SK-N-SH treated with all-trans-retinoic acid at 6 μM for 48 hours (cell line): Measurements from ENCODE around the gene ZNF333.

Source experiments
- ATAC-seq: fragments of 200-7000 bp; cut with Tn5 transposase; 3 replicates; pipeline ENCODE4 v1.9.1; 2020; ENCODE audit warnings: mild to moderate bottlenecking, moderate library complexity
- ARNTL ChIP-seq: fragments of 450-650 bp; formaldehyde crosslinking; IDR thresholded peaks from 2 replicates; pipeline ENCODE4 v1.5.0; 2020; ENCODE audit warnings: low read depth, mild to moderate bottlenecking, moderate library complexity, borderline replicate concordance
- BACH2 ChIP-seq: fragments of 250-450 bp; sonication (Bioruptor Pico); IDR thresholded peaks from 2 replicates; pipeline ENCODE4 v1.9.0; 2021; ENCODE audit warnings: mild to moderate bottlenecking, borderline replicate concordance
- ESRRG ChIP-seq: fragments of 250-450 bp; sonication (Bioruptor Pico); IDR thresholded peaks from 2 replicates; pipeline ENCODE4 v1.6.1; 2021; ENCODE audit warnings: mild to moderate bottlenecking
- GLIS3 ChIP-seq: fragments of 250-450 bp; sonication (Bioruptor Pico); IDR thresholded peaks from 2 replicates; pipeline ENCODE4 v1.5.0; 2020; ENCODE audit warnings: mild to moderate bottlenecking, moderate library complexity
- OSR1 ChIP-seq: fragments of 250-450 bp; sonication (Bioruptor Pico); IDR thresholded peaks from 2 replicates; pipeline ENCODE4 v1.8.0; 2022; ENCODE audit warnings: moderate library complexity, mild to moderate bottlenecking, inconsistent platforms
- PATZ1 ChIP-seq: fragments of 250-450 bp; sonication (Bioruptor Pico); IDR thresholded peaks from 2 replicates; pipeline ENCODE4 v1.8.0; 2020; ENCODE audit warnings: mild to moderate bottlenecking, moderate library complexity, borderline replicate concordance
- PPARA ChIP-seq: fragments of 250-450 bp; sonication (Bioruptor Pico); IDR thresholded peaks from 2 replicates; pipeline ENCODE4 v1.5.0; 2020; ENCODE audit warnings: mild to moderate bottlenecking, borderline replicate concordance
- RARB ChIP-seq: fragments of 250-450 bp; sonication (Bioruptor Pico); IDR thresholded peaks from 2 replicates; pipeline ENCODE4 v1.8.0; 2021; ENCODE audit warnings: mild to moderate bottlenecking, moderate library complexity
- SNAI2 ChIP-seq: fragments of 250-450 bp; sonication (Bioruptor Pico); IDR thresholded peaks from 2 replicates; pipeline ENCODE4 v1.5.0; 2020; ENCODE audit warnings: mild to moderate bottlenecking, moderate library complexity
- TCF4 ChIP-seq: fragments of 250-450 bp; sonication (Bioruptor Pico); IDR thresholded peaks from 2 replicates; pipeline ENCODE4 v1.8.0; 2021; ENCODE audit warnings: mild to moderate bottlenecking, moderate library complexity, borderline replicate concordance
- TOX ChIP-seq: fragments of 250-450 bp; sonication (Bioruptor Pico); IDR thresholded peaks from 2 replicates; pipeline ENCODE4 v1.8.0; 2021; ENCODE audit warnings: mild to moderate bottlenecking, moderate library complexity, borderline replicate concordance
- ZC3H10 ChIP-seq: fragments of 250-450 bp; sonication (Bioruptor Pico); IDR thresholded peaks from 2 replicates; pipeline ENCODE4 v1.5.1; 2021; ENCODE audit warnings: mild to moderate bottlenecking, moderate library complexity
- ZFP3 ChIP-seq: fragments of 250-450 bp; sonication (Bioruptor Pico); IDR thresholded peaks from 2 replicates; pipeline ENCODE4 v1.5.0; 2020; ENCODE audit warnings: mild to moderate bottlenecking, moderate library complexity
- ZFP30 ChIP-seq: fragments of 450-650 bp; formaldehyde crosslinking; IDR thresholded peaks from 2 replicates; pipeline ENCODE4 v1.5.0; 2022; ENCODE audit warnings: mild to moderate bottlenecking, moderate library complexity
- ZNF70 ChIP-seq: fragments of 450-650 bp; formaldehyde crosslinking; IDR thresholded peaks from 2 replicates; pipeline ENCODE4 v1.5.0; 2020; ENCODE audit warnings: mild to moderate bottlenecking, moderate library complexity
- ZNF8 ChIP-seq: fragments of 450-650 bp; formaldehyde crosslinking; IDR thresholded peaks from 2 replicates; pipeline ENCODE4 v1.5.0; 2020; ENCODE audit warnings: mild to moderate bottlenecking, moderate library complexity
- TF ChIP-seq, protein P1 (sequence below): fragments of 250-450 bp; sonication (Bioruptor Pico); IDR thresholded peaks from 2 replicates; pipeline ENCODE4 v1.5.1; 2021; ENCODE audit warnings: mild to moderate bottlenecking, moderate library complexity
- TF ChIP-seq, protein P2 (sequence below): fragments of 250-450 bp; sonication (Bioruptor Pico); IDR thresholded peaks from 2 replicates; pipeline ENCODE4 v1.8.0; 2021; ENCODE audit warnings: low read depth, mild to moderate bottlenecking, moderate library complexity, borderline replicate concordance
- TF ChIP-seq, protein P3 (sequence below): fragments of 250-450 bp; sonication (Bioruptor Pico); IDR thresholded peaks from 2 replicates; pipeline ENCODE4 v1.5.0; 2020; ENCODE audit warnings: mild to moderate bottlenecking, moderate library complexity

The ZNF333 gene

GRCh38 chr19:14735915-14736314, 46.1 kb downstream of the ZNF333 start (continued):
- no peak for TF ChIP-seq ZFP30 (CRISPR knock-in tag)
- TF ChIP-seq OSR1 = no peak
- no peak for TF ChIP-seq SNAI2 (CRISPR knock-in tag)
- TF ChIP-seq TOX (CRISPR knock-in tag) = no peak
- TF ChIP-seq PATZ1 (CRISPR knock-in tag) = no peak
- no peak for TF ChIP-seq ZFP3

- TF ChIP-seq SNAI2 (CRISPR knock-in tag) (no peak), PPARA (CRISPR knock-in tag) (no peak), ESRRG (no peak), ZNF8 (CRISPR knock-in tag) (no peak), ZFP30 (CRISPR knock-in tag) (no peak)
- TF ChIP-seq, protein P1, sequence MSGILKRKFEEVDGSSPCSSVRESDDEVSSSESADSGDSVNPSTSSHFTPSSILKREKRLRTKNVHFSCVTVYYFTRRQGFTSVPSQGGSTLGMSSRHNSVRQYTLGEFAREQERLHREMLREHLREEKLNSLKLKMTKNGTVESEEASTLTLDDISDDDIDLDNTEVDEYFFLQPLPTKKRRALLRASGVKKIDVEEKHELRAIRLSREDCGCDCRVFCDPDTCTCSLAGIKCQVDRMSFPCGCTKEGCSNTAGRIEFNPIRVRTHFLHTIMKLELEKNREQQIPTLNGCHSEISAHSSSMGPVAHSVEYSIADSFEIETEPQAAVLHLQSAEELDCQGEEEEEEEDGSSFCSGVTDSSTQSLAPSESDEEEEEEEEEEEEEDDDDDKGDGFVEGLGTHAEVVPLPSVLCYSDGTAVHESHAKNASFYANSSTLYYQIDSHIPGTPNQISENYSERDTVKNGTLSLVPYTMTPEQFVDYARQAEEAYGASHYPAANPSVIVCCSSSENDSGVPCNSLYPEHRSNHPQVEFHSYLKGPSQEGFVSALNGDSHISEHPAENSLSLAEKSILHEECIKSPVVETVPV (CRISPR knock-in tag) = no peak
- ATAC-seq = no peak
Observed at GRCh38 chr19:14746886-14747285, 57.0 kb downstream of the ZNF333 start.

DNA sequence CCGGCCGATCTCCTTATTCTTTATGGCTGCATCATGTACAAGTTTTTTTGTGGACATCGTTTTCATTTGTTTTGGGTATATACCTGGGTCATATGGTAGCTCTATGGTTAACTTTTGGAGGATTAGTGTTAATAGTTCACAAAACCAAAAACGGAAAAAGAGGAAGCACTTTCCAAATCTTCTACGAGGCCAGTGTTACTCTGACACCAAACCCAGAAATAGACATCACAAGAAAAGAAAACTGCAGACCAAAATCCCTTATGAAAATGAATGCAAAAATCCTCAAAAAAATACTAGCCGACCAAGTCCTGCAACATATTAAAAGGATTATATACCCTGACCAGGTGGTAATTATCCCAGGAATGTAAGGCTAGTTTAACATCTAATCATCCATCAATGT, 58.8 kb downstream of the ZNF333 start:
- ATAC-seq = no peak
- TF ChIP-seq SNAI2 (CRISPR knock-in tag) = no peak
- TF ChIP-seq, protein P2, sequence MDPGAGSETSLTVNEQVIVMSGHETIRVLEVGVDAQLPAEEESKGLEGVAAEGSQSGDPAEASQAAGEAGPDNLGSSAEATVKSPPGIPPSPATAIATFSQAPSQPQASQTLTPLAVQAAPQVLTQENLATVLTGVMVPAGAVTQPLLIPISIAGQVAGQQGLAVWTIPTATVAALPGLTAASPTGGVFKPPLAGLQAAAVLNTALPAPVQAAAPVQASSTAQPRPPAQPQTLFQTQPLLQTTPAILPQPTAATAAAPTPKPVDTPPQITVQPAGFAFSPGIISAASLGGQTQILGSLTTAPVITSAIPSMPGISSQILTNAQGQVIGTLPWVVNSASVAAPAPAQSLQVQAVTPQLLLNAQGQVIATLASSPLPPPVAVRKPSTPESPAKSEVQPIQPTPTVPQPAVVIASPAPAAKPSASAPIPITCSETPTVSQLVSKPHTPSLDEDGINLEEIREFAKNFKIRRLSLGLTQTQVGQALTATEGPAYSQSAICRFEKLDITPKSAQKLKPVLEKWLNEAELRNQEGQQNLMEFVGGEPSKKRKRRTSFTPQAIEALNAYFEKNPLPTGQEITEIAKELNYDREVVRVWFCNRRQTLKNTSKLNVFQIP (CRISPR knock-in tag) = no peak
- no peak for TF ChIP-seq TOX (CRISPR knock-in tag)
- no peak for TF ChIP-seq GLIS3 (CRISPR knock-in tag)
- TF ChIP-seq ZC3H10 (CRISPR knock-in tag) = no peak
- no peak for TF ChIP-seq ARNTL (CRISPR knock-in tag)
- TF ChIP-seq, all 23 proteins: peak for 0

- no peak for TF ChIP-seq ZNF70 (CRISPR knock-in tag)
- TF ChIP-seq OSR1 = no peak
- TF ChIP-seq, protein P3, sequence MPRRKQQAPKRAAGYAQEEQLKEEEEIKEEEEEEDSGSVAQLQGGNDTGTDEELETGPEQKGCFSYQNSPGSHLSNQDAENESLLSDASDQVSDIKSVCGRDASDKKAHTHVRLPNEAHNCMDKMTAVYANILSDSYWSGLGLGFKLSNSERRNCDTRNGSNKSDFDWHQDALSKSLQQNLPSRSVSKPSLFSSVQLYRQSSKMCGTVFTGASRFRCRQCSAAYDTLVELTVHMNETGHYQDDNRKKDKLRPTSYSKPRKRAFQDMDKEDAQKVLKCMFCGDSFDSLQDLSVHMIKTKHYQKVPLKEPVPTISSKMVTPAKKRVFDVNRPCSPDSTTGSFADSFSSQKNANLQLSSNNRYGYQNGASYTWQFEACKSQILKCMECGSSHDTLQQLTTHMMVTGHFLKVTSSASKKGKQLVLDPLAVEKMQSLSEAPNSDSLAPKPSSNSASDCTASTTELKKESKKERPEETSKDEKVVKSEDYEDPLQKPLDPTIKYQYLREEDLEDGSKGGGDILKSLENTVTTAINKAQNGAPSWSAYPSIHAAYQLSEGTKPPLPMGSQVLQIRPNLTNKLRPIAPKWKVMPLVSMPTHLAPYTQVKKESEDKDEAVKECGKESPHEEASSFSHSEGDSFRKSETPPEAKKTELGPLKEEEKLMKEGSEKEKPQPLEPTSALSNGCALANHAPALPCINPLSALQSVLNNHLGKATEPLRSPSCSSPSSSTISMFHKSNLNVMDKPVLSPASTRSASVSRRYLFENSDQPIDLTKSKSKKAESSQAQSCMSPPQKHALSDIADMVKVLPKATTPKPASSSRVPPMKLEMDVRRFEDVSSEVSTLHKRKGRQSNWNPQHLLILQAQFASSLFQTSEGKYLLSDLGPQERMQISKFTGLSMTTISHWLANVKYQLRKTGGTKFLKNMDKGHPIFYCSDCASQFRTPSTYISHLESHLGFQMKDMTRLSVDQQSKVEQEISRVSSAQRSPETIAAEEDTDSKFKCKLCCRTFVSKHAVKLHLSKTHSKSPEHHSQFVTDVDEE (CRISPR knock-in tag) = no peak
- no peak for TF ChIP-seq ESRRG
- TF ChIP-seq PATZ1 (CRISPR knock-in tag) = no peak
- TF ChIP-seq, protein P2 (CRISPR knock-in tag) = no peak
- no peak for TF ChIP-seq RARB (CRISPR knock-in tag)
- TF ChIP-seq TCF4 = no peak
- TF ChIP-seq GLIS3 (CRISPR knock-in tag) = no peak
- no peak for TF ChIP-seq BACH2 (CRISPR knock-in tag)
- TF ChIP-seq ZFP3 = no peak
- ATAC-seq = no peak
Observed at GRCh38 chr19:14758816-14759215, 69.0 kb downstream of the ZNF333 start.
